Parathyroid adenoma (tissue), 2 donors: ENCODE data around the gene CCNC.

Experiments used
- H2AFZ ChIP-seq: fragments of 300-600 bp; sonication (generic); one replicate; pipeline ENCODE4 v1.7.0; 2017; ENCODE audit warnings: antibody characterized with exemption, mild to moderate bottlenecking
- H3K27ac ChIP-seq: fragments of 300-600 bp; sonication (generic); one replicate; pipeline ENCODE4 v1.7.0; 2017
- H3K27me3 ChIP-seq: fragments of 300-600 bp; sonication (generic); one replicate; pipeline ENCODE4 v1.7.0; 2017; ENCODE audit warnings: low read length; ENCODE audit not compliant: control insufficient read depth, insufficient read depth
- H3K36me3 ChIP-seq: fragments of 300-600 bp; sonication (generic); one replicate; pipeline ENCODE4 v1.7.0; 2017; ENCODE audit warnings: low read length; ENCODE audit not compliant: control insufficient read depth, insufficient read depth
- H3K4me1 ChIP-seq: fragments of 300-600 bp; sonication (generic); one replicate; pipeline ENCODE4 v1.7.0; 2017; ENCODE audit warnings: control low read depth
- H3K4me2 ChIP-seq: fragments of 300-600 bp; sonication (generic); one replicate; pipeline ENCODE4 v1.7.0; 2017; ENCODE audit warnings: low read length
- H3K4me3 ChIP-seq: fragments of 300-600 bp; sonication (generic); one replicate; pipeline ENCODE4 v1.7.0; 2017; ENCODE audit warnings: low read depth, low read length
- H3K79me2 ChIP-seq: fragments of 300-600 bp; sonication (generic); one replicate; pipeline ENCODE4 v1.7.0; 2017; ENCODE audit warnings: control low read depth
- H3K9ac ChIP-seq: fragments of 300-600 bp; sonication (generic); one replicate; pipeline ENCODE4 v1.7.0; 2017; ENCODE audit warnings: mild to moderate bottlenecking
- H3K9me3 ChIP-seq: fragments of 300-600 bp; sonication (generic); one replicate; pipeline ENCODE4 v1.7.0; 2017; ENCODE audit warnings: low read length; ENCODE audit not compliant: control insufficient read depth
- TF ChIP-seq, protein P1 (sequence below): fragments of 300-600 bp; sonication (generic); IDR thresholded peaks from one replicate; pipeline ENCODE4 v1.7.0; 2017; ENCODE audit warnings: antibody characterized with exemption, mild to moderate bottlenecking
- donor health status: primary hyperparathyroidism.

The CCNC gene

GRCh38 chr6:99608886-99609482 lies 40.5 kb upstream of the CCNC start:
- H3K79me2 ChIP-seq = no peaks in the 10 kb centered on the region
- H3K9me3 ChIP-seq = no peaks in the 10 kb centered on the region
- no peak overlapping the region for H3K4me2 ChIP-seq
- no peak overlapping the region for H3K4me3 ChIP-seq
- H2AFZ ChIP-seq = no peak overlapping the region
- TF ChIP-seq, protein P1, sequence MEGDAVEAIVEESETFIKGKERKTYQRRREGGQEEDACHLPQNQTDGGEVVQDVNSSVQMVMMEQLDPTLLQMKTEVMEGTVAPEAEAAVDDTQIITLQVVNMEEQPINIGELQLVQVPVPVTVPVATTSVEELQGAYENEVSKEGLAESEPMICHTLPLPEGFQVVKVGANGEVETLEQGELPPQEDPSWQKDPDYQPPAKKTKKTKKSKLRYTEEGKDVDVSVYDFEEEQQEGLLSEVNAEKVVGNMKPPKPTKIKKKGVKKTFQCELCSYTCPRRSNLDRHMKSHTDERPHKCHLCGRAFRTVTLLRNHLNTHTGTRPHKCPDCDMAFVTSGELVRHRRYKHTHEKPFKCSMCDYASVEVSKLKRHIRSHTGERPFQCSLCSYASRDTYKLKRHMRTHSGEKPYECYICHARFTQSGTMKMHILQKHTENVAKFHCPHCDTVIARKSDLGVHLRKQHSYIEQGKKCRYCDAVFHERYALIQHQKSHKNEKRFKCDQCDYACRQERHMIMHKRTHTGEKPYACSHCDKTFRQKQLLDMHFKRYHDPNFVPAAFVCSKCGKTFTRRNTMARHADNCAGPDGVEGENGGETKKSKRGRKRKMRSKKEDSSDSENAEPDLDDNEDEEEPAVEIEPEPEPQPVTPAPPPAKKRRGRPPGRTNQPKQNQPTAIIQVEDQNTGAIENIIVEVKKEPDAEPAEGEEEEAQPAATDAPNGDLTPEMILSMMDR = no peak
- no peak overlapping the region for H3K27ac ChIP-seq
- no peak overlapping the region for H3K9ac ChIP-seq
- peaks cover 25% of the 10 kb centered on the region for H3K27me3 ChIP-seq
- no peaks in the 10 kb centered on the region for H3K36me3 ChIP-seq
- peaks cover 2% of the 10 kb centered on the region for H3K4me1 ChIP-seq

- no peaks in the 10 kb centered on the region for H3K9me3 ChIP-seq
These were observed 39.8 kb upstream of the CCNC start for GRCh38 chr6:99608059-99608885.

GRCh38 chr6:99607416-99608036 lies 39.1 kb upstream of the CCNC start:
- no peaks in the 10 kb centered on the region for H3K9me3 ChIP-seq
- TF ChIP-seq, protein P1 = no peak
- no peak overlapping the region for H3K4me3 ChIP-seq
- no peak overlapping the region for H3K9ac ChIP-seq
- peaks cover 26% of the 10 kb centered on the region for H3K27me3 ChIP-seq
- H2AFZ ChIP-seq = no peak overlapping the region
- no peaks in the 10 kb centered on the region for H3K36me3 ChIP-seq
- H3K4me1 ChIP-seq = no peaks in the 10 kb centered on the region
- no peak overlapping the region for H3K4me2 ChIP-seq
- no peak overlapping the region for H3K27ac ChIP-seq
- H3K79me2 ChIP-seq = no peaks in the 10 kb centered on the region

More at GRCh38 chr6:99608059-99608885, 39.8 kb upstream of the CCNC start:
- no peak overlapping the region for H3K4me3 ChIP-seq
- H3K4me2 ChIP-seq = no peak overlapping the region
- H3K27ac ChIP-seq = no peak overlapping the region
- TF ChIP-seq, protein P1 = no peak
- no peak overlapping the region for H2AFZ ChIP-seq
- H3K4me1 ChIP-seq = no peaks in the 10 kb centered on the region
- H3K36me3 ChIP-seq = no peaks in the 10 kb centered on the region
- peaks cover 25% of the 10 kb centered on the region for H3K27me3 ChIP-seq
- H3K9ac ChIP-seq = no peak overlapping the region
- H3K79me2 ChIP-seq = no peaks in the 10 kb centered on the region

- no peak within 1 kb of the TSS for H2AFZ ChIP-seq
- H3K4me2 ChIP-seq = no peak within 1 kb of the TSS
- no peak within 1 kb of the TSS for H3K4me3 ChIP-seq
- H3K27me3 ChIP-seq = peaks cover 24% of the 10 kb centered on the region
- H3K4me1 ChIP-seq = no peaks in the 10 kb centered on the region
- H3K36me3 ChIP-seq = no peaks in the 10 kb centered on the region
- TF ChIP-seq, protein P1 = no peak
- no peak within 1 kb of the TSS for H3K27ac ChIP-seq
- no peaks in the 10 kb centered on the region for H3K79me2 ChIP-seq
- no peak within 1 kb of the TSS for H3K9ac ChIP-seq
- no peaks in the 10 kb centered on the region for H3K9me3 ChIP-seq
These were observed 38.4 kb upstream of the CCNC start, which contains the start of gene PRDM13 for GRCh38 chr6:99606656-99607415. TSS of gene PRDM13 (plus strand) at chr6:99606833. CDS start at chr6:99607035, 202 bp downstream.
